GM15510 (cell line): ENCODE data around the gene FNBP1L.

ENCODE experiments used
- POLR2A ChIP-seq: IDR thresholded peaks from 3 replicates; pipeline ENCODE4 v1.6.1; 2011; ENCODE audit warnings: borderline replicate concordance; ENCODE audit not compliant: insufficient read length; ENCODE audit errors: extremely low read depth

FNBP1L gene

DNA sequence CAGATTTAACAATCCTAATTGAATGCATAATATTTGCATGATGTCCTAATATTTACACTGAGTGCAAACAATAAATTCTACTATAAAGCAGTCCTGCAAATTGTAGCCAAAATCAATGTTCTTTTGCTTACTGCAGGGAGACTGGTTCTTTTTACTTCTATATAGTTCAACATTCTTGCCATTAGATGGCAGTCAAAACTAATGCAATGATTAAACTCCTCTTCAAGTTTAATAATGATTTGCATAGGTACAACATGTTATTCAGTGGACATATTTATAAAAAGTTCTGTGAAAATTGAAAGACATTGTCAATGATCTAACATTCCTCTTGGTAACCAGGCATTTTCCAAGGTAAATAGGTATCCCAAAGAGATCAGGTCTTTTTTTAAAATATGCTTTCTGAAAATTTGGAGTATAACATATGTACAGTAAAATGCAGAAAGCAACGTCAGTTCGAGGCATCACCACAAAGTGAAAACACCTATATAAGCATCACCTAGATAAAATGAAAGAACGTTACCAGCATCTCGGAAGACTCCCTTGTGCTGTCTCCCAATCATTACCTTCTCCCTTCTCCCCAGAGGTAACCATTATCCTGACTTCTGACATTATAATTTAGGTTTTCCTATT is 9.8 kb upstream of the FNBP1L start:
- no peak for TF ChIP-seq POLR2A

DNA sequence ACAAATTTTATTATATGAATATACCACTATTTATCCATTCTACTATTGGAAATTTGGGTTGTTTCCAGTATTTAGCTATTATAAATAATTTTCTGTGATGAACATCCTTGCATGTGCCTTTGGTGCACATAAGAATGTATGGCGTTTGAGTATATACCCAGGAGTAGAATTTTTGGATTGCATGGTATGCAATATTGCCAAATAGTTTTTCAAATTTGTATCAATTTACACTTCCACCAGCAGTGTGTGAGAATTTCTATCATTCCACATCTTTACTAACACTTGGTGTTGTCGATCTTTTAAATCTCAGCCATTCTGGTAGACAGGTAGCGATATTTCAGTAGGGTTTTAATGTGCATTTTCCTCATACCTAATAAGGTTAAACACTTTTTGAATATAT is 9.2 kb upstream of the FNBP1L start:
- no peak for TF ChIP-seq POLR2A

DNA sequence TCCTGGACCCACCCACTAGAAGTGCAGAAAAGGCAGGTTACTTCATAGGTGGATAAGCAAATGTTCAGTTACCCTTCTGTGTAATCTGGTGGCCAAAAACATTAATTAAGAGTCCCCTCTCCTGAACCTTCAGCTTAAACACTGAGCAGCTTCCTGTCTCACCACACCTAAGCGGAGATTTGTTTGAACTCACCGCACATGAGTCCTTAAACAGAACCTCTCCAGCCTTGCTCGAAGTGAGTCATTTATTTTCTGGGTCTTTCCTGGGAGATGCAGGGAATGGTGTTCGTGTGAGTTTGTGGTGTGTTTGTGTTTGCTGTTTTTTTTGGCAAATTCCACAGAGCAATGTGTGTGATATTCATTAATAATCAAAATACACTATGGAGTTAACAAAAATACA is 7.6 kb upstream of the FNBP1L start:
- no peak for TF ChIP-seq POLR2A

DNA sequence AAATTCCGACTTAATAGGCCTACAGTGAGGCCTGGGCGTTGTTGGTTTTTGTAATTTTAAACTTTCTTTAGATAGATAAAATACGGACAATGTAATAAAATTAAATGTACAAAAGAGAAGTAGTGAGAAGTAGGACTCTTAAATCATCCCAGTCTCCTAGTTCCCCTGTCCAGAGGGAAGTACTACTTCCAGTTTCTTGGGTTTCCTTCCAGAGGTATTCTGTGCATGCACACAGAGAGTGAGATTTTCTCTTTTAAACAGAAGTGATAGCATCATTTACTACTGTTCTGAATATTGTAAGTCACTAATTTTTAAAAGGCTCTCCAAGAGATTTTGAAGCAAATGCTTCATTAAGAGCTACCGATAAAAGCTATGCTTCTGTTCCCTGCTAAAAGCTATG is 7.2 kb upstream of the FNBP1L start:
- TF ChIP-seq POLR2A = no peak

DNA sequence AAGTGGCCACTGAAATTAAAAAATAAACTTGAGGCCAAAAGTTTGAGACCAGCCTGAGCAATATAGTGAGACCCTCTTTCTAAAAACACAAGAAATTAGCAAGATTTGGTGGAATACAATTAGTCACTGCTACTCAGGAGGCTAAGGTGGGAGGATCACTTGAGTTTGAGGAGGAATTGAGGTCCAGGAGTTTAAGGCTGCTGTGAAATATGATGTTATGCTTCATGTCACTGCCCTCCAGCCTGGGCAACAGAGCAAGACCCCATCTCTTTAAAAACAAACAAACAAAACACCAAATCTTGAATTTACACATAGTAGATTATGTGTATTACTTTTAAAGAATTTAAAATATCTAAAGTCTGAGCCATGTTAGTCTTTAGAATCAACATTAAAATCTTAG is 6.3 kb upstream of the FNBP1L start:
- no peak for TF ChIP-seq POLR2A

DNA sequence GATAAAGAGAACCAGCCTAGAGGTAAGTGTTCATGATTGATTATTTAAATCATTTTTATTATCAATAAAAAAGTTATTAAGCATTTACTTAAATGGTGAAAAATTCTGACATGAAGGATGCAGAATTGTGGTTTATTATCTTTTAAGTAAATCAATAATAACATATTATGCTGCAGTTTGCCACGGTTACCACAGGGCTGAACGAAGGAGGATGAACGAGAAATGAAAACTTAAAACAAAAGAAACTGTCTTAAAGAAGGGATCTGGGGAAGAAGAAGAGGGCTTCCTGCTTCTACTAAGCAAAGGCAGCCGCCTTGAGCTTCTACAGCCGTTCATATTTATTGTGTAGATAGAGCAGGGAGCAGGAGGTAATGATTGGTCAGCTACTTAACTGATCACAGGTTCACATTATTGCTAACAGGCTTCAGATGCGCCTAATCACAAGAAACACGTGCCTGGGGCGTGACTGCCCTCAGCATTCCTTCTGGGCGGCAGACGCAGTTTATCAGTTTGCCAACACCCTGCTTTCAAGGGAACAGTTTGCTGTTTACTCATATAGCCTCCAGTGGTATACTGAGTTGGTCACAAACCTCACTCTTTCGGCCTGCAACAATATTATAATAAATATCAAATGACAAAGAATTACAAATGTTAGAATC is 5.8 kb upstream of the FNBP1L start:
- no peak for TF ChIP-seq POLR2A

DNA sequence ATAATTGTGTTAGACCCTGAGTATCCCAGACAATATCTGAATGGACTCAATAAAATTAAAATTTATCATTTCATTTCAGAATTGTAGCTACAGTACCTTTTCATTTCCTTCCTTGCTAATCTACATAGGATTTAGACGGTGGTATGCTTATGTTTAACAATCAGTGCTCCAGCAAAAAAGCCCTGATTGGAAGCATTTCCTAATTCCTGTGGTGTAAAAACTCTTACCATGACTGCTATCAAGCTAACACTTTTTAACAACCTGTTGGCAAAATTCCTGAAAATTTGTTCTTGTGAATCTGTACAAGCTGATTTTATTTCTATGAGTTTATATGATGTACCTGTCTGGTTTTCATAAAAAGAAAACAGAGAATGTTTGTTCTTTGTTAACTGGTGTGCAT is 5.2 kb upstream of the FNBP1L start:
- no peak for TF ChIP-seq POLR2A

DNA sequence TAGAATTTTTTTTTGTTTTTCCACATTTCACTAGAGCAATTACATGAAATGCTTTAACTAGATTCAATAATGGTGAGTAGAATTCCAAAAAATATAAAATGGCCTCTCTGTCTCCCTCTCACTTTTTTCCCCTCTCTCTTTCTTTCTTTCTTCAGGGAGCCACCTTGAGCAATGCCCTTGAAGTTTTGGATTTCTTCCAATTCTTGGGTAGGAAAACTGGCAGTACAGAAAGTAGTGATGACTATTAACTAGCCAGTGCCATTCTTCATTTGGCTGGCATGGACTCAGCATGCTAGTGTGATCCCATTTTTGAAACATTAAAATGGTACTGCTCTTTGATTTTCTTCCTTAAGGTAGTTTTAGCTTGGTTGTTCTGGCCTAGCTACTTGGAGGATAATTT is 4.5 kb upstream of the FNBP1L start:
- TF ChIP-seq POLR2A = no peak

DNA sequence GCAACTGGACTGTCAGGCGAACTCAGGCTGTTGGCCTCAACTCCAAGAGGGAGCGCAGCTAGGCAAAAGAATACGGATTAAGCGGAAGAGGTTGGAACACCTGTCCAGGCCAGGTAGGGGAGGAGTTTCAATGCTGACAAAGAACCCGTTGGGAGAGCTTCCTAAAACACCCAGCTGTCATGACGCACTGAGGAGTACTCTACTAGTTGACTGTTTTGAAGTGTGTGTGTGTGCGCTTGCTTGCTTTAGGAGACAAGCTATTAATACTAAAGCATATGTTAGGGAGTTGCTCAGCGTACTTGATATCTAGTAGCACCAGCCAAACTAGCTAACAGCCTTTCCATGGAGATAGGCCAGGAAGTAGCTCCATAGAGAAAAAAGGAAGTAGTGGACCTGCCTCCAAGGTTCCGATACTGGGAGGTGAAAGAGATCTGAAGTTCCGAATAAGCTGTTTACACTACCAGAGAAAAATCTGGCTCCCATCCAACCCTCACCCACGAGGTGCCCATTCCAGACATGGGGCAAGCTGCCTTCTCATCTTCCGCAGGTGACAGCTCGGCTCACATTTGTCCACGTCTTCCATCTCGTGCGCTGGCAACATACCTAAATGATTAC is 974 bp upstream of the FNBP1L start:
- TF ChIP-seq POLR2A = no peak

DNA sequence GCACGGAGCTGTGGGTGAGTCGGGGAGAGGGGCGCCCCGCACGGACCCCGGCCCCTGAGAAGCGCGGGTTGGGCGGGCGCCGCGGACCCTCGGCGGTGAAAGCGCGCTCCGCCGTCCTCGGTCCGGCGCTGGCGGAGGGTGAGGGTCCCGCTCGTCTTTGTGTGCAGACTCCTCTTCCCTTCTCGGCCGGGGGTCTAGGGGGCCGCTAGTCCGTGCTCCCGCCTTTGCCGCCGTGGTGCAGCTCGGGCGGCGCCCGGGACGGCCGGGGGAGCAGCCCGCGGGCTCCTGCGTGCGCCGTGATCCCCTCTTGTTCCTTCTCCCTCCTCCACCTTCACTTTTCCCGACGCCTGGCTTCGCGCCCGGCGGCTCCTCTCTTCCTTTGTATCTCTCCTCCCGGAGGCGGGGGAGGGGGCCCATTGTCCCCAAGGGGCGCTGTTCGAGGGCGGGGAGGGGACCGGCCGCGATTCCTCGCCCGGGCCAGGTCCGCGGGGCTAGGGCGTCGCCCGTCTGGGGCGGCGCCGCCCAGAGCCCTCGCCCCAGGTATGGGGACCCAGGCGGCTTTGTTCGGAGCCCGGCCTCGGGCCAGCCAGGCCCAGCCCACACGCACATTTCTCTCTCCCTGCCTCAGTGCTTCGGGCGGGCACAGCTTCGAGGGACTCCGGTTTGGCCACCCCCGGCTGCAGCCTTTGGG is 519 bp downstream of the FNBP1L start:
- no peak for TF ChIP-seq POLR2A

DNA sequence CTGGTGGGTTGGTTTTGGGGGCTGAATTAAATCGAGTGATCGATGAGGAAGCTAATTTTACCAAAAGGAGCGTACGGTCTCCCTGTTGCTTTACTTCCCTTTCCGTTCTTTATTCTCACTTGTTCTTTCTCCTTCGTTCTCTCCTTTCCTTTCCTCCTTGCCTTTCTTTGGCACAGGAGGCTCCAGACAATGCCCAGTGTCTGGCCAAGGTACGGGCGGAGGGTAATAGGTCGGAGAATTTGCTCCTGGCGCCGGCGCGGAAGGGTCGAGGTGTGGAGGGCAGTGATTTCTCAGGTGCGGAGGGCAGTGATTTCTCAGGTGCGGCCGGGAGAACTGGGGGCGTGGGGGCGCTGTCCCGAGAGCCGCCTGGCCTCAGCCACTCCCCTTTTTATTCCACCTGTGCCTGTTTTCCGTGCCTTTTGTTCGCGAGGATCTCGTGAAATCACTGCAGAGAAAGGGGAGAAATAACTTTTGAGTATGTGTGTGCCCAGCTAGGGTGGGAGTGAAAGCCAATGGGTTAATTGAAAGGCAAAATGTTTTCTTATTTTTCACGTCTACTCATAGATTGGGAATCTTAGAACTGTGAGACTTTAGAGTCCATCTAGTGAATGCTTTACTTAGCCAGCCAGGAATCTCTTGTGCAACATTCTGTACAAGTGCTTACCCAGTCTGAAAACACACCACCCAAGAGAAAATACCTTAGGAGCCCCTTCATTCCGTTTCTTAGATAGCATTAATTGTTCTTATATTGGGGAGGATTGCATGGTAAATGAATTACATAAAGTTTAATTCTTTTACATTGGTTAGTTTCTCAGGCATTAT is 1.3 kb downstream of the FNBP1L start:
- no peak for TF ChIP-seq POLR2A

DNA sequence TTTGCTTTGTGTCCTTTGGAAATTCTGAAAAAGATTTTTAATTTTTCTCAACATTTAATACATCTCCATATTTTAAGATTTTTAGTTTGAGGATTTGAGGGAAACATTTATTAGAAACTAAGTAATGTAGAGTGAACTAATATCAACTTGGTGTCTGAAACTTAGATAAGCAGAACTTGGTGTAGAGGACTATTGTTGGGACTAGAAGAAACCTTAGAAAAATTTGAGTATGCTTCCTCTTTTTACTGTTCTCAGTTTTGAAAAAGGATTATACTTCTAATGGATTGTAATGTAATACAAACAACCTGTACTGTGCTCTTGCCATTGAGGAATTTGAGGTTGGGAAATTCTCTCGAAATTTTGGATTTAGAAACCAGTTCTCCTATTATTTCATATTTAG is 2.4 kb downstream of the FNBP1L start:
- TF ChIP-seq POLR2A = no peak

DNA sequence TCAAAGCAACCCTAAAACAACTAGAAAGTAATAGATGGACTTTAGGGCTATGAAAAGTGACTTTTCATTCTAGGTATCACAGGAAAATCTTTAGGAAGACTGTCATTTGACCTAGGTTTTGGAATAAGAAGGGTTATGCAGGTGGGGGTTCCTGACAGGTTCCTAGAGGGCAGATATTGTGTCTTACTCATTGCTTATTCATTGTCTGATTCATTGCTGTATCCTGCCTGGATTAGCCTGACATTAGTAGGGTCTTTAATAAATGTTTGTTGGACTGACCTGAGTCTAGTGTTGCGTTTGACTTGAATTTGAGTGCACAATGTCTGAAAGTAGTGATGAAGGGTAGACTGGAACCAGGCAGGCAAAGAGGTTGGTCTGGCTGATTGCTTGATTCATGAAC is 6.0 kb downstream of the FNBP1L start:
- no peak for TF ChIP-seq POLR2A

DNA sequence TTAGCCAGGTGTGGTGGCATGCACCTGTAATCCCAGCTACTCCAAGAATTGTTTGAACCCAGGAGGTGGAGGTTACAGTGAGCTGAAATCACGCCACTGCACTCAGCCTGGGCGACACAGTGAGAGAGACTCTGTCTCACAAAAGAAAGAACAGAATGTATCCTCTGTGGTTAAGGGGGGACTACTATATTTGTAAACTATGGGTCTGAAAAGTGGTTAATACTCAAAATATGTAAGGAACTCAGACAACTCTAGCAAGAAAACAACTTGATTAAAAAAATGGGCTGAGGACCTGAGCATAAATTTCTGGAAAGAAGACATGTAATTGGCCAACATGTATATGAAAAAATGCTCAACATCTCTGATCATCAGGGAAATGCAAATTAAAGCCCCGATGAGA is 11.2 kb downstream of the FNBP1L start:
- TF ChIP-seq POLR2A = no peak

DNA sequence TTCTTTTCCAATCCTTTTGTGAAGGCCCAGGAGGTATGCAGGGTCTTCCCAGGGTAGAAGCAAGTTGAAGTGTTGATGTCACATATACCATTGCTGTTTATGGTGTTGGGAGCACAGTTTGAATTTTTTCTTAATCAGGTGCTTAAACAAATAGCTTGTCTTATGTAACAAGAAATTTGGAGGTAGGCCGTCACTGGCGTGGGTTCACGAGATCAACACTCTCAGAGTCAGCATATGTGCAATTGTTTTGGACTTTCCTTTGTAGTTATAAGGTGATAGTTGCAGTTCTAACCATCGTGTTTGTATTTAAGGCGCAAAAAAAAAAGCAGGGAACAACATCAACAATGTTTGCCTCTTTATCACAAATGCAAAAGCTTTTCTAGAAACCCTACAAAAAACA is 13.3 kb downstream of the FNBP1L start:
- no peak for TF ChIP-seq POLR2A
